GM12873 (cell line): ENCODE data around the gene ST3GAL5.

ENCODE experiments used
- CTCF ChIP-seq: IDR thresholded peaks from 2 replicates; pipeline ENCODE4 v1.5.1; 2012; ENCODE audit warnings: low read depth, mild to moderate bottlenecking, moderate library complexity, low read length, control low read depth; ENCODE audit not compliant: insufficient read depth; ENCODE audit errors: missing control alignments

ST3GAL5 gene

GRCh38 chr2:85794491-85795121 is 94.2 kb downstream of the ST3GAL5 start:
- TF ChIP-seq CTCF: no peak

GRCh38 chr2:85794038-85794441 is 94.8 kb downstream of the ST3GAL5 start:
- TF ChIP-seq CTCF: no peak

DNA sequence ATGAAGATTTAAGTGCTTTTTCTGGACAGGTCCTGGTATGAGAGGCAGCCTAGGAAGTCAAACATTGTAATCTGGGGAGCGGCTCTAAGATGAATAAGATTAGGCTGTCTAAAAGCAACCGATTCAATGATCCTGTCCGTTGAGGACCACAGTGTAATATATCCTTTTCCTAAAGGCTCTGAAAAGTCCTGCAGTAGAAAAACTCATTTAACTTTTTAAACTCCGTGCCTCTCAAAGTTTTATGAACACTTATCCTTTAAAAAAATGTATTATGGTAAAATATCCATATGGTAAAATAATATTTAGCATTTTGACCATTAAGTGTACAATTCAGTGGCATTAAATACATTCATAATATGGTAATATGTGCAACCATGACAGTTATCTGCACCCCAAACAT is 95.2 kb downstream of the ST3GAL5 start:
- no peak for TF ChIP-seq CTCF

DNA sequence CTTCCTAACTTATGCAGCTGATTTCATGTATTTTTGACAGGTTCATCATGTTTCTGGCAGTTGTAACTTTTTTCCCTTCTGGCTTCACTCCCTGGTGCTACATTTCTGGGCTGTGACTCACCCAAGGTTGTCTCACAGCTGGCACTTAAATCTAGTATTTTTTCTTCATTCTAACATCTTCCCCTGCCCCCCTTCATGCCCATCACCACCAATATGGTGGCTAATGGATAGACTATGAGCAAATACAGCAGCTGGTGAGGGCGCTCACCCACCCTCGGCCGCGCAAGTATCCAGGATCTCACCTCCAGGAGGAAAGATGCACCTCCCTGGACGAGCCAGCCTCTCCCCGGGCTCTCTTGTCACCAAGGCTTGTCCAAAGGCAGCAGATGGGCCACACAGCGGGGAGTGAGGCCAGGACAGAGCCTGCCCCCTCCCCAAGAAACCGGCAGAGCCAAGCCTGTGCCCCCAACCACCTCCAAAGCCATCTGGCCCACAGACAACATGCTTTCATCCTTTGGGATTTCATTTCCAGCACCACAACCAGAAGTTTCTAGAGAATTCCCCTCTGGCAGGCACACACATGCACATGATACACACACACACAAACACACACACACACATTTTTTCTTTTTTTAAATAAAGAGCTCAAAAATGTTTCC is 95.9 kb downstream of the ST3GAL5 start:
- no peak for TF ChIP-seq CTCF

DNA sequence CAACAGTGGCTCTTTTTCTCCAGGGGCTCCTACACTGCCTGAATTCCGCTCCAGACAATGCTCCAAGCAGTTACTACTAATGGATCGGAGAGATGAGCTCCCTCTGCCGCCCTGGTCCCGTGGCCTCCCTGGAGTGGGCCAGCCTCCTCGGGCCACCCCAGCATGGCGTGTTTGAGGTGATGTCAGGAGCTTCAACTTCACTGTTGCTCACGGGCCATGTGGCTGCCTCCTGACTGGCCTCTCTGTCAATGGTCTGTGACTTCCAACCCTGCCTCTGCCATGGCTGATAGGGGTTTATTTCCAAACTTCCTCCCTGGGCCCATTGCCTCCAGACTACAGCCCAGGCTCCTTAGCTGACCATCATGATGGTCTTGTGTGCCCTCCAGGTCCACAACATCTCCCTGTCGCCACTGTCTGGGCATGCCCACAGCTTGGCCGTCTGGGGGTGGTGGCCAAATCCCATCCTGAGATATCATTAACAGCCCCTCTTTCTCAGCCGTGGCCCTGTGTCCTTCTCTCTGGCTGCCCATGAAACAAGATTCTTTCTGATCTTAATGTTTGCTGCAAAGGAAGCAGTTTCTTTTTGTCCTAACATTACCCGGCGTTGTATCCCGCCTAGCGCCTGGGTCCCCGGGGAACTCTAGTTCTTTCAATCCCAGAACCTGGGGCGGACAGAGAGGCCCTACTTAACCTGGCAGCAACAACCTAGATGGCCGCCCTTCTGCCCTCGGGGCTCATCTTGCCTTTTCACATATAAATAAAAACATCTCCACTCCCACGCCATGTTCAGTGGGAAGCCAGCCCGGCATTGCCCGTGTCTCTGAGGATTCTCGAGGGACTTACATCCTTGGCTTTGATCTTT is 96.9 kb downstream of the ST3GAL5 start:
- no peak for TF ChIP-seq CTCF

- no peak for TF ChIP-seq CTCF
These were observed 98.1 kb downstream of the ST3GAL5 start for GRCh38 chr2:85790499-85791188.
